OCI-LY1 (cell line): ENCODE measurements around the gene MMRN1.

Source experiments
- H2AFZ ChIP-seq: fragments of 200-600 bp; sonication (generic), shearing (Covaris generic); 2 replicates; pipeline ENCODE4 v1.6.0; 2014; ENCODE audit warnings: antibody characterized with exemption, mild to moderate bottlenecking, low read length
- H3F3A ChIP-seq: fragments of 200-600 bp; sonication (generic), shearing (Covaris generic); 2 replicates; pipeline ENCODE4 v1.6.0; 2014; ENCODE audit warnings: mild to moderate bottlenecking, antibody characterized with exemption, low read length, moderate library complexity; ENCODE audit not compliant: insufficient read depth
- H3K27ac ChIP-seq: fragments of 200-600 bp; sonication (generic); 2 replicates; pipeline ENCODE4 v1.5.1; 2014; ENCODE audit warnings: low read length, mixed run types, mild to moderate bottlenecking, low read depth; ENCODE audit not compliant: poor library complexity, severe bottlenecking
- H3K27me3 ChIP-seq: fragments of 200-600 bp; sonication (generic); 2 replicates; pipeline ENCODE4 v1.6.0; 2014; ENCODE audit warnings: antibody characterized with exemption, mild to moderate bottlenecking, low read length, moderate library complexity; ENCODE audit not compliant: insufficient read depth
- H3K36me3 ChIP-seq: fragments of 200-600 bp; sonication (generic); 2 replicates; pipeline ENCODE4 v1.6.1; 2014; ENCODE audit warnings: mild to moderate bottlenecking, antibody characterized with exemption, low read length, moderate library complexity, mixed read lengths; ENCODE audit not compliant: insufficient read depth
- H3K4me1 ChIP-seq: fragments of 200-600 bp; sonication (generic); 2 replicates; pipeline ENCODE4 v1.5.1; 2014; ENCODE audit warnings: mild to moderate bottlenecking, low read length, moderate library complexity; ENCODE audit not compliant: insufficient read depth, severe bottlenecking
- H3K4me2 ChIP-seq: fragments of 200-600 bp; sonication (generic), shearing (Covaris generic); 2 replicates; pipeline ENCODE4 v1.6.1; 2014; ENCODE audit warnings: low read length
- H3K4me3 ChIP-seq: fragments of 200-600 bp; sonication (generic); 2 replicates; pipeline ENCODE4 v1.5.1; 2014; ENCODE audit warnings: low read length, low read depth, mild to moderate bottlenecking, mixed read lengths; ENCODE audit not compliant: poor library complexity, severe bottlenecking
- H3K79me2 ChIP-seq: fragments of 200-600 bp; shearing (Covaris generic); 2 replicates; pipeline ENCODE4 v1.6.1; 2016; ENCODE audit warnings: mixed run types, low read length, mixed read lengths; ENCODE audit not compliant: insufficient read depth
- H3K9ac ChIP-seq: fragments of 200-600 bp; sonication (generic), shearing (Covaris generic); 2 replicates; pipeline ENCODE4 v1.6.1; 2014; ENCODE audit warnings: mild to moderate bottlenecking, low read length, mixed read lengths
- H3K9me2 ChIP-seq: fragments of 200-600 bp; sonication (generic), shearing (Covaris generic); 2 replicates; pipeline ENCODE4 v1.6.1; 2014; ENCODE audit warnings: low read depth, mild to moderate bottlenecking, low read length, mixed read lengths
- H3K9me3 ChIP-seq: fragments of 200-600 bp; shearing (Covaris generic); 2 replicates; pipeline ENCODE4 v1.6.1; 2014; ENCODE audit warnings: low read length, mixed read lengths
- H4K20me1 ChIP-seq: fragments of 200-600 bp; sonication (generic), shearing (Covaris generic); 2 replicates; pipeline ENCODE4 v1.6.0; 2016; ENCODE audit warnings: mild to moderate bottlenecking, low read length; ENCODE audit not compliant: insufficient read depth
- CTCF ChIP-seq: fragments of 200-600 bp; sonication (generic), shearing (Covaris generic); IDR thresholded peaks from 2 replicates; pipeline ENCODE4 v1.5.1; 2017; ENCODE audit warnings: mild to moderate bottlenecking, antibody characterized with exemption, low read length, moderate library complexity, mixed read lengths
- EZH2 ChIP-seq: fragments of 200-600 bp; sonication (generic), shearing (Covaris generic); IDR thresholded peaks from 2 replicates; pipeline ENCODE4 v1.8.0; 2017; ENCODE audit warnings: borderline replicate concordance, mixed run types, mild to moderate bottlenecking, antibody characterized with exemption, low read length, moderate library complexity, mixed read lengths

MMRN1 gene

GRCh38 chr4:89939546-89939945, 44.9 kb downstream of the MMRN1 start:
- H3K4me2 ChIP-seq = no peak overlapping the region
- no peaks in the 10 kb centered on the region for H3K9me2 ChIP-seq
- H2AFZ ChIP-seq = no peak overlapping the region
- no peak for TF ChIP-seq CTCF
- TF ChIP-seq EZH2 = no peak
- no peaks in the 10 kb centered on the region for H3F3A ChIP-seq
- H3K79me2 ChIP-seq = no peaks in the 10 kb centered on the region
- H3K4me1 ChIP-seq = no peaks in the 10 kb centered on the region
- H4K20me1 ChIP-seq = no peaks in the 10 kb centered on the region
- H3K27ac ChIP-seq = no peak overlapping the region
- no peaks in the 10 kb centered on the region for H3K27me3 ChIP-seq
- H3K9me3 ChIP-seq = no peaks in the 10 kb centered on the region
- H3K9ac ChIP-seq = no peak overlapping the region
- no peak overlapping the region for H3K4me3 ChIP-seq
- no peaks in the 10 kb centered on the region for H3K36me3 ChIP-seq

GRCh38 chr4:89939994-89940393, 45.3 kb downstream of the MMRN1 start:
- Histone ChIP-seq H3K4me3 (no peak overlapping the region), H3K9ac (no peak overlapping the region), H3K36me3 (no peaks in the 10 kb centered on the region), H3F3A (no peaks in the 10 kb centered on the region), H3K27ac (no peak overlapping the region), H4K20me1 (no peaks in the 10 kb centered on the region), H3K79me2 (no peaks in the 10 kb centered on the region), H3K9me2 (no peaks in the 10 kb centered on the region), H3K27me3 (no peaks in the 10 kb centered on the region), H3K4me2 (no peak overlapping the region), H3K4me1 (no peaks in the 10 kb centered on the region), H3K9me3 (no peaks in the 10 kb centered on the region), H2AFZ (no peak overlapping the region)
- no peak for TF ChIP-seq CTCF
- TF ChIP-seq EZH2 = no peak

- Histone ChIP-seq H3K9me2 (no peaks in the 10 kb centered on the region), H4K20me1 (no peaks in the 10 kb centered on the region), H3K9me3 (no peaks in the 10 kb centered on the region), H3K27ac (no peak overlapping the region), H3F3A (no peaks in the 10 kb centered on the region), H3K79me2 (no peaks in the 10 kb centered on the region), H3K4me1 (no peaks in the 10 kb centered on the region), H3K36me3 (no peaks in the 10 kb centered on the region), H3K4me3 (no peak overlapping the region), H2AFZ (no peak overlapping the region), H3K4me2 (no peak overlapping the region), H3K27me3 (no peaks in the 10 kb centered on the region), H3K9ac (no peak overlapping the region)
- TF ChIP-seq CTCF (no peak), EZH2 (no peak)
These were observed 48.2 kb downstream of the MMRN1 start for GRCh38 chr4:89942811-89943210.
